PFSK-1 (cell line): ENCODE measurements around the gene PTMS.

Experiments used
- FOXP2 ChIP-seq: optimal IDR thresholded peaks from 2 replicates; pipeline ENCODE3; 2011; ENCODE audit warnings: borderline replicate concordance, control low read depth, inconsistent platforms; ENCODE audit not compliant: insufficient read depth; ENCODE audit errors: extremely low read length, extremely low read depth
- POLR2AphosphoS5 ChIP-seq: IDR thresholded peaks from 2 replicates; pipeline ENCODE4 v1.6.1; 2012; ENCODE audit warnings: low read depth, mild to moderate bottlenecking, control low read depth, low read length, moderate library complexity
- SIN3A ChIP-seq: IDR thresholded peaks from 2 replicates; pipeline ENCODE4 v1.6.1; 2012; ENCODE audit warnings: mild to moderate bottlenecking, low read length, moderate library complexity, borderline replicate concordance; ENCODE audit not compliant: insufficient read depth
- TAF1 ChIP-seq: IDR thresholded peaks from 2 replicates; pipeline ENCODE4 v1.6.1; 2012; ENCODE audit warnings: low read length, control low read depth, borderline replicate concordance; ENCODE audit not compliant: insufficient read depth
- TF ChIP-seq, protein P1 (sequence below), 2 experiments: IDR thresholded peaks; 2 replicates each; pipeline versions ENCODE4 v1.6.1 to v1.8.0; 2011 to 2012; ENCODE audit warnings: low read depth in 2 of 2, low read length in 2 of 2, control low read depth in 1 of 2, inconsistent platforms in 1 of 2, mild to moderate bottlenecking in 1 of 2, moderate library complexity in 1 of 2; ENCODE audit not compliant: insufficient read depth in 1 of 2

PTMS gene

GRCh38 chr12:6775185-6776174 lies 9.3 kb downstream of the PTMS start:
- no peak for TF ChIP-seq TAF1
- TF ChIP-seq, protein P1, sequence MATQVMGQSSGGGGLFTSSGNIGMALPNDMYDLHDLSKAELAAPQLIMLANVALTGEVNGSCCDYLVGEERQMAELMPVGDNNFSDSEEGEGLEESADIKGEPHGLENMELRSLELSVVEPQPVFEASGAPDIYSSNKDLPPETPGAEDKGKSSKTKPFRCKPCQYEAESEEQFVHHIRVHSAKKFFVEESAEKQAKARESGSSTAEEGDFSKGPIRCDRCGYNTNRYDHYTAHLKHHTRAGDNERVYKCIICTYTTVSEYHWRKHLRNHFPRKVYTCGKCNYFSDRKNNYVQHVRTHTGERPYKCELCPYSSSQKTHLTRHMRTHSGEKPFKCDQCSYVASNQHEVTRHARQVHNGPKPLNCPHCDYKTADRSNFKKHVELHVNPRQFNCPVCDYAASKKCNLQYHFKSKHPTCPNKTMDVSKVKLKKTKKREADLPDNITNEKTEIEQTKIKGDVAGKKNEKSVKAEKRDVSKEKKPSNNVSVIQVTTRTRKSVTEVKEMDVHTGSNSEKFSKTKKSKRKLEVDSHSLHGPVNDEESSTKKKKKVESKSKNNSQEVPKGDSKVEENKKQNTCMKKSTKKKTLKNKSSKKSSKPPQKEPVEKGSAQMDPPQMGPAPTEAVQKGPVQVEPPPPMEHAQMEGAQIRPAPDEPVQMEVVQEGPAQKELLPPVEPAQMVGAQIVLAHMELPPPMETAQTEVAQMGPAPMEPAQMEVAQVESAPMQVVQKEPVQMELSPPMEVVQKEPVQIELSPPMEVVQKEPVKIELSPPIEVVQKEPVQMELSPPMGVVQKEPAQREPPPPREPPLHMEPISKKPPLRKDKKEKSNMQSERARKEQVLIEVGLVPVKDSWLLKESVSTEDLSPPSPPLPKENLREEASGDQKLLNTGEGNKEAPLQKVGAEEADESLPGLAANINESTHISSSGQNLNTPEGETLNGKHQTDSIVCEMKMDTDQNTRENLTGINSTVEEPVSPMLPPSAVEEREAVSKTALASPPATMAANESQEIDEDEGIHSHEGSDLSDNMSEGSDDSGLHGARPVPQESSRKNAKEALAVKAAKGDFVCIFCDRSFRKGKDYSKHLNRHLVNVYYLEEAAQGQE (IDR thresholded peaks at IDR 0.05; ENCODE audit: insufficient read depth in 1 of 2, low read depth in 2 of 2, low read length in 2 of 2) = no peak
- no peak for TF ChIP-seq POLR2AphosphoS5
- no peak for TF ChIP-seq SIN3A
- no peak for TF ChIP-seq FOXP2

DNA sequence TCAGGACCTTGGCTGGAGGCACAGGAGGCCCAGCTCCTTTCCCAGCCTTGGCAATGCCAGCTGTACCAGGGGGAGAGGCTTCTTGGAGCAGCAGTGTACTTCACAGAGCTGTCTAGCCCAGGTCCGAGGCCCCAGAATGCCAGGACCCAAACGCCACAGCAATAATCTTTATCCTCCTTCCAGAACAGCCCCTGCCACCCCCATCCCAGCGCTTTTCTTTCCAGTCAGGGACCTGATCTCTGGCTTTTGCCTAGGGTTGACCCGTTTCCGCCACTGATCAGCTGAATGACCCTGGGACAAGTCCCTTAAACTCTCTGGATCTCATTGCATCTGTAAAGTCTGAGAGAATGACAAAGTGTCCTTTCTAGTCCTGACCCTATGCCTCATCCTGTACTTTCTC lies 11.2 kb downstream of the PTMS start:
- no peak for TF ChIP-seq SIN3A
- no peak for TF ChIP-seq POLR2AphosphoS5
- TF ChIP-seq, protein P1 (IDR thresholded peaks at IDR 0.05; ENCODE audit: insufficient read depth in 1 of 2, low read depth in 2 of 2, low read length in 2 of 2) = no peak
- no peak for TF ChIP-seq FOXP2

GRCh38 chr12:6778217-6778573 lies 12.0 kb downstream of the PTMS start:
- TF ChIP-seq TAF1 (no peak), SIN3A (no peak)

DNA sequence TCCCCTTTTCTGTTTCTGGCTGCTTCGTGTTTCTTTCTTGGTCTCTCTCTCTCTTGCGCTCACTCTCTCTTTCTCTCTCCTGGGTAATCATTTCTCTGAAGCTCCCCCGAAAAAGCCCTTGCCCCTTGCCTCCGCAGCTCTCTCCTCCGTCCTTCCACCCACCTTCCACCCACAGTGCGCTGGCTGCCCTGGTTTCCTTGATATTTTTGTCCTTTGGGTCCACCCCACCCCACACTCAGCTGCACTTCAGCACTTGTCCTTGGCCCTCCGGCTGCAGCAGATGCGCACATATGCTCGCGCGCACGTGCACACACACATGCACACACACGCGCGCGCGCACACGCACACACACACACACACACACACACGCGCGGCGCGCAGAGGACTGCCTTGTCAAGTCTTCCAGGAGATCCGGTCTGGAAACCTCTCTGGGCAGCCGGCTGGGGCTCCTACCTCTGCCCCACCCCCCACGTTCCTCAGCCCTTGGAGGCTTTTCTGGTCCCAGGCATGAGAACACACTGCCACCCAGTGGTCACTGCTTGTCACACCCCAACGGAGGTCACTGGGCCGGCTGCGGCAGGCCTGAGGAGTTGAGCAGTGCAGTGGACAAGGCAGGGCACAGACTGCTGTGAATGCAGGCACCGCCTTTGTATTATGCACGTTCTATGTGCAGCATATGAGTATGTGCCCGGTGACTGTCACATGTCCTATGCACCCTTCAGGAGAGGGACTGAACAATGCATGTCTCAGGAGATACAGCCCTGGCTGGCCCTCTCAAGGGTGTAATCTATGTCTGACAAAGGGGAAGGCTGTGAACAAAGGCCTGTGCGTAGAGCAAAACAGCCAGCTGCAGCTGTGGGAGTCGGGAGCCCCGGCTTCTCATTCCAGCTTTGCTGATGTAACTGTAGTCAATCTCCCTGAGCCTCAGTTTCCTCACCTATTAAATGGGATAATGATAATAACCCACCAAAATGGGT lies 12.7 kb downstream of the PTMS start:
- TF ChIP-seq SIN3A (peak; percentile 92), FOXP2 (peak; percentile 80), POLR2AphosphoS5 (peak; percentile 46), TAF1 (peak; percentile 66; the same call in 1 of the 2 replicates)
- TF ChIP-seq, protein P1 (IDR thresholded peaks at IDR 0.05; ENCODE audit: insufficient read depth in 1 of 2, low read depth in 2 of 2, low read length in 2 of 2) = 0 out of 4 replicates have a peak, but pooled peaks of 1 of the 2 experiments have one; percentile 55

DNA sequence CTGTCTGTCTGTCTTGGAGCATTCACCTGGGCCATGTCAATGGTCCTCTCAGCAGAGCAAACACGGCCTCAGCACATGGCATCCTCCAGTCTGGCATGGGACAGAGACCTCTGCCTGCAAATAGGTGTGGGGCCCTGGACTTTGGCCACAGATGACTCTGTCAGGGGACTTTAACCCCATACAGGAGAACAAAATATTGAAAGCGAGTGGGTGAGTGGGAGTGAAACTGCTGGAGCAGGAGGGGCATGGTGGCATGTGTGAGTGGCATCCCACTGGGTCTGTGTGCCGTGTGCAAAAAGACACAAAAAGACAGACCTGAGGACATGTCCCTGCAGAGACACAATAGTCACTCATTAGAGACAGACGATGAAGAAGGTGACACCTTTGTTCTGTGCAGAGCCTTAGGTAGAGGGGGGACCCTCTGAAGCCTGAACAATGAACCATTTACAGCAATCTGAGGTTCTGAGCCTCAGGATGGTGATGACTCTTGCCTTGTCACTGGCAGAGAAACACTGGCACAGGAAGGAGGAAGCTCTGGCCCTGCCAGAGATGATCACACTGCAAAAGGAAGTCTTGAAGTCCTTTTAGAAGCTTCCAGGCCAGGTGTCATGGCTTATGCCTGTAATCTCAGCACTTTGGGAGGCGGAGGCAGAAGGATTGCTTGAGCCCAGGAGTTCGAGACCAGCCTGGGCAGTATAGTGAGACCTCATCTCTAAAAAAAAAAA lies 13.7 kb downstream of the PTMS start:
- TF ChIP-seq TAF1 = no peak
